Measurements from ENCODE around the gene CYTH1.

DNA sequence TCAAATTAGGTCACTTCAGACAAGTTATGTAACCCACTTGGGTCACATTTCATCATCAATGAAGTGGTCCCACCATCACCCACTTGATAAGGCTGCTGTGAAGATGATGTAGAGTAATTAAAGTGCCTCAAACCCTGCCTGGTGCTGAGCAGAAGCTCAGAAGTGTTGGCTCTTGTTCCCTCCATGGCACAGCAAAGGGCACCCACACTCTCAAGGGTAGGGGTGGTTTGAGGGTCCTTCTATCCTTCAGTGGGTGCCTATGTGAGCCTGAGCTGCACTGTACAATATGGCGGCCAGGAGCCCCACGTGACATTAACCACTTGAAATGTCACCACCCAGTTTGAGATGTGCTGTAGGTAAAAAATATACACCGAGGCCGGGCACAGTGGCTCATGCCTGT is 71.5 kb downstream of the CYTH1 start:
- TF ChIP-seq, protein P1, sequence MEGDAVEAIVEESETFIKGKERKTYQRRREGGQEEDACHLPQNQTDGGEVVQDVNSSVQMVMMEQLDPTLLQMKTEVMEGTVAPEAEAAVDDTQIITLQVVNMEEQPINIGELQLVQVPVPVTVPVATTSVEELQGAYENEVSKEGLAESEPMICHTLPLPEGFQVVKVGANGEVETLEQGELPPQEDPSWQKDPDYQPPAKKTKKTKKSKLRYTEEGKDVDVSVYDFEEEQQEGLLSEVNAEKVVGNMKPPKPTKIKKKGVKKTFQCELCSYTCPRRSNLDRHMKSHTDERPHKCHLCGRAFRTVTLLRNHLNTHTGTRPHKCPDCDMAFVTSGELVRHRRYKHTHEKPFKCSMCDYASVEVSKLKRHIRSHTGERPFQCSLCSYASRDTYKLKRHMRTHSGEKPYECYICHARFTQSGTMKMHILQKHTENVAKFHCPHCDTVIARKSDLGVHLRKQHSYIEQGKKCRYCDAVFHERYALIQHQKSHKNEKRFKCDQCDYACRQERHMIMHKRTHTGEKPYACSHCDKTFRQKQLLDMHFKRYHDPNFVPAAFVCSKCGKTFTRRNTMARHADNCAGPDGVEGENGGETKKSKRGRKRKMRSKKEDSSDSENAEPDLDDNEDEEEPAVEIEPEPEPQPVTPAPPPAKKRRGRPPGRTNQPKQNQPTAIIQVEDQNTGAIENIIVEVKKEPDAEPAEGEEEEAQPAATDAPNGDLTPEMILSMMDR (IDR thresholded peaks at IDR 0.05): no peak
- TF ChIP-seq POLR2AphosphoS5 (IDR thresholded peaks at IDR 0.05; ENCODE audit: low read depth, low read length) (no peak), SIN3A (IDR thresholded peaks at IDR 0.05; ENCODE audit: borderline replicate concordance, low read depth, low read length) (no peak), MXI1 (IDR thresholded peaks at IDR 0.05; ENCODE audit: low read depth, low read length) (no peak), NRF1 (IDR thresholded peaks at IDR 0.05; ENCODE audit: low read depth, low read length) (no peak)
